Measurements from ENCODE around the gene MAP7.

The MAP7 gene

DNA sequence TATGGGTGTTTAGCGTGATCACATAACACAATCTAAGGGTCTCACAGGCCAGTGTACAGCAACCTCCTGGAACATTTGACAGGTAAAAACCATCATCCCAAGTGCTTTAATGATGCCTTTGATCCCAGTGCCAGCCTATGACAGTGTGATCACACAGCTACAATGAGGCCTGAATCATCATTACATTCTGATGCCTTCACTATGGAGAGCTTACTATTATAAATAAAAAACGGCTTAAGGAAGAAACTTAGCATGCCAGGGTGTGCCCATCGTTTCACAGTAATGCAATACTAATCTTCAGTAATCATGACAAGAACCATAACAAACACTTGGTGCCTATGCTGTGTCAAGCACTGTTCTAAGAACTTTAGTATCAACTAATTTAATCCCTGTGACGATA is 11.4 kb downstream of the MAP7 start:
- DNase-seq (ENCODE audit: low read depth, low spot score), result no peak
- no peak overlapping the region for H3K4me3 ChIP-seq (ENCODE audit: low read depth, low read length)
- ChIA-PET CTCF (interaction anchor here (0.9 to 1.2 kb wide), 3 partner anchors 9 to 253 kb away, joined by 3 to 4 read pairs (median 3); partner anchors contain the start of gene MAP3K5), POLR2A (no interaction called here)
- TF ChIP-seq, protein P1, sequence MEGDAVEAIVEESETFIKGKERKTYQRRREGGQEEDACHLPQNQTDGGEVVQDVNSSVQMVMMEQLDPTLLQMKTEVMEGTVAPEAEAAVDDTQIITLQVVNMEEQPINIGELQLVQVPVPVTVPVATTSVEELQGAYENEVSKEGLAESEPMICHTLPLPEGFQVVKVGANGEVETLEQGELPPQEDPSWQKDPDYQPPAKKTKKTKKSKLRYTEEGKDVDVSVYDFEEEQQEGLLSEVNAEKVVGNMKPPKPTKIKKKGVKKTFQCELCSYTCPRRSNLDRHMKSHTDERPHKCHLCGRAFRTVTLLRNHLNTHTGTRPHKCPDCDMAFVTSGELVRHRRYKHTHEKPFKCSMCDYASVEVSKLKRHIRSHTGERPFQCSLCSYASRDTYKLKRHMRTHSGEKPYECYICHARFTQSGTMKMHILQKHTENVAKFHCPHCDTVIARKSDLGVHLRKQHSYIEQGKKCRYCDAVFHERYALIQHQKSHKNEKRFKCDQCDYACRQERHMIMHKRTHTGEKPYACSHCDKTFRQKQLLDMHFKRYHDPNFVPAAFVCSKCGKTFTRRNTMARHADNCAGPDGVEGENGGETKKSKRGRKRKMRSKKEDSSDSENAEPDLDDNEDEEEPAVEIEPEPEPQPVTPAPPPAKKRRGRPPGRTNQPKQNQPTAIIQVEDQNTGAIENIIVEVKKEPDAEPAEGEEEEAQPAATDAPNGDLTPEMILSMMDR (IDR thresholded peaks at IDR 0.05; ENCODE audit: insufficient read depth, low read length, missing control alignments), result no peak

DNA sequence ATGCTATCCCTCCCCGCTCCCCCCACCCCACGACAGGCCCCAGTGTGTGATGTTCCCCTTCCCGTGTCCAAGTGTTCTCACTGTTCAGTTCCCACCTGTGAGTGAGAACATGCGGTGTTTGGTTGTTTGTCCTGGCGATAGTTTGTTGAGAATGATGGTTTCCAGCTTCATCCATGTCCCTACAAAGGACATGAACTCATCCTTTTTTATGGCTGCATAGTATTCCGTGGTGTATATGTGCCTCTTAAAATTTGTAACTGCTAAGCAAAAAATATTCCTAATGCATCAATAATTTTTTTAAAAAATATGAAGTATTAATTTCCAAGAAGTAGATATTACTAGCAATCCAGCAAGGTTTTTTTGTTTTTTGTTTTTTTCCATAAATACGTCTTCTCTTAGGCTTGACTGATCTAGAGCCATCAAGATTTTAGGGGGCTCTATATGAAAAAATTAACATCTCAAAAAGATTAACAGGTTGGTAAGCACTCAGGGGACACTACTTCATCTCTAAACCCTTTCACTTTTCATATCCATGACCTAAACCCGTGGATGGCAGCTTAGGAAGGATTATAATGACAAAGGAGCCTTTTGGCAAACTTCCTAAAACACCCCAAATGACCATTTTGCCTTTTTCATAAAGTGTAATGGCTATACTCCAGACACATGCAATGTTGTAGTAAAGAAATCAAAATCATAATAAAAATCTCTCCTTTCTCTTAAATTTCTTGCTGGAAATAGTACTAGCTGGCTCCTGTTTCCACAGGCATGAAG is 14.2 kb downstream of the MAP7 start:
- ChIA-PET CTCF (interaction anchor here (0.9 to 1.0 kb wide), 2 partner anchors 14 to 152 kb away, joined by 3 read pairs; partner anchors contain the start of gene MAP7), POLR2A (no interaction called here)
- no peak for DNase-seq (ENCODE audit: low read depth, low spot score)
- TF ChIP-seq, protein P1 (IDR thresholded peaks at IDR 0.05; ENCODE audit: insufficient read depth, low read length, missing control alignments), result no peak
- no peak overlapping the region for H3K4me3 ChIP-seq (ENCODE audit: low read depth, low read length)

DNA sequence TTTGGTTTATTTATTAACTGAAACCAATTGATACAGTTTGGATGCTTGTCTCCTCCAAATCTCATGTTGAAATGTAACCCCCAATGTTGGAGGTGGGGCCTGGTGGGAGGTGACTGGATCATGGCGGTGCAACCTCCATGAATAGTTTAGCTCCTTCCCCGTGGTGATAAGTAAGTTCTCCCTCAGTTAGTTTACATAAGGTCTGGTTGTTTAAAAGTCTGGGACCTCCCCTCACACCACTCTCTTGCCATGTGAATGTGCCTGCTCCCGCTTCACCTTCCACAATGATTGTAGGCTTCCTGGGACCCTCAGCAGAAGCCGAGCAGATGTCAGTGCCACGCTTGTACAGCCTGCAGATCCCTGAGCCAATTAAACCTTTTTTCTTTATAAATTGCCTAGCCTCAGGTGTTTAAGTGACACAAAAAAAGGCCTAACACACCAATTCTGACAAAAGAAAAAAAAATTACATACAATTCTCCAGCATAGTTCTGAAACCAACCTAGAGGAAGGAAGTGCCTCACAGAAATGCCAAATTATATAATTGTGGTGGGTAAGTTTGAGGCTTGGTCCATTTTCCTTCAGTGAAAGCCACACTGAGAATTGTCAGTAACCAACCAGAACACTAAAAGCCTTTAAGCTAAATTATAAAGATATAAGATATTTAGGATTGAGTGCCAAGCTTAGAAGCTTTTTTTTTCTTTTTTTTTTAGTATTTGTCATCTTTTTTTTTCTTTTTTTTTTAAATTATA is 15.0 kb downstream of the MAP7 start:
- TF ChIP-seq, protein P1 (IDR thresholded peaks at IDR 0.05; ENCODE audit: insufficient read depth, low read length, missing control alignments), result no peak
- no peak for DNase-seq (ENCODE audit: low read depth, low spot score)
- ChIA-PET CTCF (interaction anchor here (0.9 kb wide), 1 partner anchor 151 kb away, joined by 3 read pairs; no protein-coding TSS in a partner anchor), POLR2A (no interaction called here)
- H3K4me3 ChIP-seq (ENCODE audit: low read depth, low read length), result no peak overlapping the region

DNA sequence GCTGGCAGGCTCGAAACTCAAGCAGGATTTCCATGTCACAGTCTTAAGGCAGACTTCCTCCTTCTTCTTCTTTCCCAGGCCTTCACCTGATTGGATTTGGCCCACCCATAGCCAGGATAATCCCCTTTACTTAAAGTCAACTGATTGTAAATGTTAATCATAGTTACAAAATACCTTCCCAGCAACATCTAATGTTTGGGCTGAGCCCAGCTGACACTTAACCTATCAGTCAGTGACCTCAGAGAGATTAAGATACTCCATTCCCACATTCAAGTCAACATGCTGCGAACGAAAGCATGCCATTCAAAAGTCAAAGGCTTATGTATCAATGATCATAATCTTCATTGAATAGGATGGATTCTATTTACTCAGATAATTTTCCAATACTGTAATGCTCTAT is 16.0 kb downstream of the MAP7 start:
- no peak for DNase-seq (ENCODE audit: low read depth, low spot score)
- ChIA-PET POLR2A (no interaction called here), CTCF (no interaction called here)
- no peak overlapping the region for H3K4me3 ChIP-seq (ENCODE audit: low read depth, low read length)
- TF ChIP-seq, protein P1 (IDR thresholded peaks at IDR 0.05; ENCODE audit: insufficient read depth, low read length, missing control alignments), result no peak

DNA sequence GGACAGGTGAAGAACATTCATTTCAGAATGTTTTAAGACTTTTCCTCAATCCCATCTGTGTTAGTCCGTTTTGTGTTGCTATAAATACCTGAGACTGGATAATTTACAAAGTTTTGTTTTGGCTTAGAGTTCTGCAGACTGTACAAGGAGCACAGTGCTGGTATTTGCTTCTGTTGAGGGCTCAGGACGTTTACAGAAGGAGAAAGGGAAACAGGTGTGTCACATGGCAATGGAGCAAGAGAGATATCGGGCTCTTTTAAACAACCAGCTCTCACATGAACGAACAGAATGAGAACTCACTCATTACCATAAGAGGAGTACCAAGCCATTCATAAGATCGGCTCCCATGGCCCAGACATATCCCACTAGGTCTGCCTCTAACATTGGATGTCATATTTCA is 16.7 kb downstream of the MAP7 start:
- TF ChIP-seq, protein P1 (IDR thresholded peaks at IDR 0.05; ENCODE audit: insufficient read depth, low read length, missing control alignments), result no peak
- no peak overlapping the region for H3K4me3 ChIP-seq (ENCODE audit: low read depth, low read length)
- ChIA-PET POLR2A (no interaction called here), CTCF (no interaction called here)
- no peak for DNase-seq (ENCODE audit: low read depth, low spot score)

DNA sequence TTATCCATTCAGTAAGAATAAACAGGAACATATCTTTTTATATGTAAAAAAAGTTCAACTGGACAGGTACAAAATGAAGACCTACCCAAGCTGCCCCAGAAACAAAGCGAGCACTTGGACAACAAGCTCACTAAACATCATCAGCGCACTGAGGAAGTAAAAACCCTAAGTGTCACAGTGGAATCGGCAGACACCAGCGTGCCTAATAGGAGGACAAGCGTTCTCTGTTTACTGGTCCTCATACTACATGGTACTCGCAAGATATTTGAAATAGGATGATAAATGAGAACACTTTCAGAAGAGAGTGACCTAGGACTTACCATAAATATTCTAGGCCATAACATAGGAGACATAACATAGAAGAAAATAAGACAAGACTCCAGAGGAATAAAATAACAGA is 18.2 kb downstream of the MAP7 start:
- TF ChIP-seq, protein P1 (IDR thresholded peaks at IDR 0.05; ENCODE audit: insufficient read depth, low read length, missing control alignments), result no peak
- ChIA-PET POLR2A (no interaction called here), CTCF (no interaction called here)
- no peak overlapping the region for H3K4me3 ChIP-seq (ENCODE audit: low read depth, low read length)
- DNase-seq (ENCODE audit: low read depth, low spot score), result no peak
